ENCODE measurements around the gene RAMACL. TPM values are rescaled to one million over a fixed set of nuclear protein-coding genes. Genes with fewer than 3 reads are reported as not detected.

The RAMACL gene
- total RNA-seq, 2 experiments from 2014 or later: 0.30 to 0.41 TPM

GRCh38 chr6:166624275-166624674 is 37.8 kb upstream of the RAMACL start:
- Histone ChIP-seq H3K4me2 (ENCODE audit: low read length) (no peak overlapping the region), H4K20me1 (ENCODE audit: insufficient read depth, low read length) (no peaks in the 10 kb centered on the region), H3K9me3 (ENCODE audit: low read length) (no peaks in the 10 kb centered on the region), H2AFZ (ENCODE audit: low read length) (no peak overlapping the region), H3K9me2 (ENCODE audit: insufficient read depth, low read length) (no peaks in the 10 kb centered on the region), H3K27ac (ENCODE audit: low read depth, low read length, poor library complexity, severe bottlenecking) (no peak overlapping the region), H3K36me3 (ENCODE audit: insufficient read depth, low read length) (no peaks in the 10 kb centered on the region), H3K79me2 (ENCODE audit: insufficient read depth, low read depth, low read length) (no peaks in the 10 kb centered on the region), H3K4me1 (ENCODE audit: insufficient read depth, low read length, poor library complexity, severe bottlenecking) (peaks cover 6% of the 10 kb centered on the region), H3K4me3 (ENCODE audit: low read depth, low read length, poor library complexity, severe bottlenecking) (no peak overlapping the region)
- POLR2A ChIA-PET: no interaction called here
- intact Hi-C loops (cut with micrococcal nuclease; ENCODE audit: unreplicated experiment): no loop called here
- TF ChIP-seq CTCF (conservative IDR thresholded peaks at IDR 0.05; ENCODE audit: low read length) (no peak), EZH2phosphoT487 (IDR thresholded peaks at IDR 0.05; ENCODE audit: borderline replicate concordance, low read depth, low read length) (no peak)
- CTCF ChIA-PET (ENCODE audit: unreplicated experiment): no interaction called here
- DNase-seq (ENCODE audit: low spot score): peak; percentile 14
- BruUV-seq (replicated peaks): no TSS peak

- H3K4me2 ChIP-seq (ENCODE audit: low read length): no peak overlapping the region
- DNase-seq (ENCODE audit: low spot score): no peak
- no peak overlapping the region for H3K4me3 ChIP-seq (ENCODE audit: low read depth, low read length, poor library complexity, severe bottlenecking)
- TF ChIP-seq EZH2phosphoT487 (IDR thresholded peaks at IDR 0.05; ENCODE audit: borderline replicate concordance, low read depth, low read length): no peak
- no peak for TF ChIP-seq CTCF (conservative IDR thresholded peaks at IDR 0.05; ENCODE audit: low read length)
- H3K79me2 ChIP-seq (ENCODE audit: insufficient read depth, low read depth, low read length): no peaks in the 10 kb centered on the region
- H3K9me3 ChIP-seq (ENCODE audit: low read length): no peaks in the 10 kb centered on the region
- ChIA-PET CTCF (ENCODE audit: unreplicated experiment) (no interaction called here), POLR2A (interaction anchor here (1.7 kb wide), 2 partner anchors 11 to 15 kb away, joined by 6 to 7 read pairs; no protein-coding TSS in a partner anchor)
- H4K20me1 ChIP-seq (ENCODE audit: insufficient read depth, low read length): no peaks in the 10 kb centered on the region
- H3K9me2 ChIP-seq (ENCODE audit: insufficient read depth, low read length): no peaks in the 10 kb centered on the region
- BruUV-seq (replicated peaks): no TSS peak
- H3K27ac ChIP-seq (ENCODE audit: low read depth, low read length, poor library complexity, severe bottlenecking): no peak overlapping the region
- peaks cover 4% of the 10 kb centered on the region for H3K4me1 ChIP-seq (ENCODE audit: insufficient read depth, low read length, poor library complexity, severe bottlenecking)
- H2AFZ ChIP-seq (ENCODE audit: low read length): no peak overlapping the region
- intact Hi-C loops (cut with micrococcal nuclease; ENCODE audit: unreplicated experiment): no loop called here
- H3K36me3 ChIP-seq (ENCODE audit: insufficient read depth, low read length): no peaks in the 10 kb centered on the region
These were observed 36.8 kb upstream of the RAMACL start for GRCh38 chr6:166623318-166623717.

GRCh38 chr6:166621114-166621540 is 34.6 kb upstream of the RAMACL start:
- Histone ChIP-seq H3K4me1 (ENCODE audit: insufficient read depth, low read length, poor library complexity, severe bottlenecking) (no peaks in the 10 kb centered on the region), H3K4me3 (ENCODE audit: low read depth, low read length, poor library complexity, severe bottlenecking) (no peak overlapping the region), H3K9me3 (ENCODE audit: low read length) (no peaks in the 10 kb centered on the region), H3K79me2 (ENCODE audit: insufficient read depth, low read depth, low read length) (no peaks in the 10 kb centered on the region), H3K27ac (ENCODE audit: low read depth, low read length, poor library complexity, severe bottlenecking) (no peak overlapping the region), H2AFZ (ENCODE audit: low read length) (no peak overlapping the region), H4K20me1 (ENCODE audit: insufficient read depth, low read length) (no peaks in the 10 kb centered on the region), H3K36me3 (ENCODE audit: insufficient read depth, low read length) (no peaks in the 10 kb centered on the region), H3K4me2 (ENCODE audit: low read length) (no peak overlapping the region), H3K9me2 (ENCODE audit: insufficient read depth, low read length) (no peaks in the 10 kb centered on the region)
- no peak for DNase-seq (ENCODE audit: low spot score)
- no TSS peak for BruUV-seq (replicated peaks)
- intact Hi-C loops (cut with micrococcal nuclease; ENCODE audit: unreplicated experiment): no loop called here
- TF ChIP-seq EZH2phosphoT487 (IDR thresholded peaks at IDR 0.05; ENCODE audit: borderline replicate concordance, low read depth, low read length) (no peak), CTCF (conservative IDR thresholded peaks at IDR 0.05; ENCODE audit: low read length) (no peak)
- CTCF ChIA-PET (ENCODE audit: unreplicated experiment): no interaction called here
- POLR2A ChIA-PET: no interaction called here
